ENCODE data around the gene LPP.

Gene LPP

GRCh38 chr3:188683032-188683521, 529.1 kb downstream of the LPP start:
- H3K36me3 ChIP-seq (ENCODE audit: control insufficient read depth, insufficient read depth, low read length), result no peaks in the 10 kb centered on the region
- no peak overlapping the region for H3K9ac ChIP-seq (ENCODE audit: low read depth, low read length)
- no peak overlapping the region for H3K4me3 ChIP-seq (ENCODE audit: low read depth, low read length)
- no peaks in the 10 kb centered on the region for H3K9me3 ChIP-seq (ENCODE audit: control insufficient read depth, insufficient read depth, low read length)
- H3K27me3 ChIP-seq (ENCODE audit: control insufficient read depth, insufficient read depth, low read length), result no peaks in the 10 kb centered on the region
- no peak overlapping the region for H3K27ac ChIP-seq (ENCODE audit: low read depth, low read length)
- H3K4me1 ChIP-seq (ENCODE audit: control insufficient read depth, insufficient read depth, low read length), result peaks cover 9% of the 10 kb centered on the region

- no peaks in the 10 kb centered on the region for H3K9me3 ChIP-seq (ENCODE audit: control insufficient read depth, insufficient read depth, low read length)
- no peak overlapping the region for H3K4me3 ChIP-seq (ENCODE audit: low read depth, low read length)
- H3K27me3 ChIP-seq (ENCODE audit: control insufficient read depth, insufficient read depth, low read length), result no peaks in the 10 kb centered on the region
- no peak overlapping the region for H3K27ac ChIP-seq (ENCODE audit: low read depth, low read length)
- H3K4me1 ChIP-seq (ENCODE audit: control insufficient read depth, insufficient read depth, low read length), result peaks cover 9% of the 10 kb centered on the region
- H3K9ac ChIP-seq (ENCODE audit: low read depth, low read length), result no peak overlapping the region
- no peaks in the 10 kb centered on the region for H3K36me3 ChIP-seq (ENCODE audit: control insufficient read depth, insufficient read depth, low read length)
These were observed 530.3 kb downstream of the LPP start for GRCh38 chr3:188684276-188684675.

GRCh38 chr3:188685789-188686188, 531.8 kb downstream of the LPP start:
- no peaks in the 10 kb centered on the region for H3K36me3 ChIP-seq (ENCODE audit: control insufficient read depth, insufficient read depth, low read length)
- no peaks in the 10 kb centered on the region for H3K27me3 ChIP-seq (ENCODE audit: control insufficient read depth, insufficient read depth, low read length)
- H3K9ac ChIP-seq (ENCODE audit: low read depth, low read length), result no peak overlapping the region
- H3K4me1 ChIP-seq (ENCODE audit: control insufficient read depth, insufficient read depth, low read length), result peaks cover 2% of the 10 kb centered on the region; the same call in 1 of the 2 replicates
- no peak overlapping the region for H3K27ac ChIP-seq (ENCODE audit: low read depth, low read length)
- H3K4me3 ChIP-seq (ENCODE audit: low read depth, low read length), result no peak overlapping the region
- H3K9me3 ChIP-seq (ENCODE audit: control insufficient read depth, insufficient read depth, low read length), result no peaks in the 10 kb centered on the region

GRCh38 chr3:188686324-188686723, 532.4 kb downstream of the LPP start:
- H3K27ac ChIP-seq (ENCODE audit: low read depth, low read length), result no peak overlapping the region

GRCh38 chr3:188687389-188687788, 533.4 kb downstream of the LPP start:
- Histone ChIP-seq H3K27ac (ENCODE audit: low read depth, low read length) (peak overlapping the region; percentile 11), H3K36me3 (ENCODE audit: control insufficient read depth, insufficient read depth, low read length) (no peaks in the 10 kb centered on the region), H3K4me1 (ENCODE audit: control insufficient read depth, insufficient read depth, low read length) (peaks cover 8% of the 10 kb centered on the region), H3K9me3 (ENCODE audit: control insufficient read depth, insufficient read depth, low read length) (no peaks in the 10 kb centered on the region), H3K9ac (ENCODE audit: low read depth, low read length) (no peak overlapping the region), H3K4me3 (ENCODE audit: low read depth, low read length) (no peak overlapping the region), H3K27me3 (ENCODE audit: control insufficient read depth, insufficient read depth, low read length) (no peaks in the 10 kb centered on the region)

More at GRCh38 chr3:188686324-188686723, 532.4 kb downstream of the LPP start:
- Histone ChIP-seq H3K27me3 (ENCODE audit: control insufficient read depth, insufficient read depth, low read length) (no peaks in the 10 kb centered on the region), H3K36me3 (ENCODE audit: control insufficient read depth, insufficient read depth, low read length) (no peaks in the 10 kb centered on the region), H3K9me3 (ENCODE audit: control insufficient read depth, insufficient read depth, low read length) (no peaks in the 10 kb centered on the region), H3K9ac (ENCODE audit: low read depth, low read length) (no peak overlapping the region), H3K4me1 (ENCODE audit: control insufficient read depth, insufficient read depth, low read length) (peaks cover 2% of the 10 kb centered on the region; the same call in 1 of the 2 replicates), H3K4me3 (ENCODE audit: low read depth, low read length) (no peak overlapping the region)

- Histone ChIP-seq H3K4me1 (ENCODE audit: control insufficient read depth, insufficient read depth, low read length) (peaks cover 8% of the 10 kb centered on the region), H3K9ac (ENCODE audit: low read depth, low read length) (no peak overlapping the region), H3K9me3 (ENCODE audit: control insufficient read depth, insufficient read depth, low read length) (no peaks in the 10 kb centered on the region), H3K4me3 (ENCODE audit: low read depth, low read length) (no peak overlapping the region), H3K27me3 (ENCODE audit: control insufficient read depth, insufficient read depth, low read length) (no peaks in the 10 kb centered on the region), H3K27ac (ENCODE audit: low read depth, low read length) (no peak overlapping the region), H3K36me3 (ENCODE audit: control insufficient read depth, insufficient read depth, low read length) (no peaks in the 10 kb centered on the region)
These were observed 535.2 kb downstream of the LPP start for GRCh38 chr3:188689101-188689574.

GRCh38 chr3:188690064-188690463, 536.1 kb downstream of the LPP start:
- H3K4me3 ChIP-seq (ENCODE audit: low read depth, low read length), result no peak overlapping the region
- H3K9ac ChIP-seq (ENCODE audit: low read depth, low read length), result no peak overlapping the region
- no peaks in the 10 kb centered on the region for H3K9me3 ChIP-seq (ENCODE audit: control insufficient read depth, insufficient read depth, low read length)
- peaks cover 8% of the 10 kb centered on the region for H3K4me1 ChIP-seq (ENCODE audit: control insufficient read depth, insufficient read depth, low read length)
- no peaks in the 10 kb centered on the region for H3K36me3 ChIP-seq (ENCODE audit: control insufficient read depth, insufficient read depth, low read length)
- no peak overlapping the region for H3K27ac ChIP-seq (ENCODE audit: low read depth, low read length)
- no peaks in the 10 kb centered on the region for H3K27me3 ChIP-seq (ENCODE audit: control insufficient read depth, insufficient read depth, low read length)

- Histone ChIP-seq H3K36me3 (ENCODE audit: control insufficient read depth, insufficient read depth, low read length) (no peaks in the 10 kb centered on the region), H3K27me3 (ENCODE audit: control insufficient read depth, insufficient read depth, low read length) (no peaks in the 10 kb centered on the region), H3K9ac (ENCODE audit: low read depth, low read length) (no peak overlapping the region), H3K9me3 (ENCODE audit: control insufficient read depth, insufficient read depth, low read length) (no peaks in the 10 kb centered on the region), H3K4me3 (ENCODE audit: low read depth, low read length) (no peak overlapping the region), H3K4me1 (ENCODE audit: control insufficient read depth, insufficient read depth, low read length) (peaks cover 8% of the 10 kb centered on the region), H3K27ac (ENCODE audit: low read depth, low read length) (no peak overlapping the region)
These were observed 537.0 kb downstream of the LPP start for GRCh38 chr3:188691004-188691403.

GRCh38 chr3:188691665-188692064, 537.7 kb downstream of the LPP start:
- no peak overlapping the region for H3K9ac ChIP-seq (ENCODE audit: low read depth, low read length)
- H3K4me3 ChIP-seq (ENCODE audit: low read depth, low read length), result no peak overlapping the region
- H3K27me3 ChIP-seq (ENCODE audit: control insufficient read depth, insufficient read depth, low read length), result no peaks in the 10 kb centered on the region
- H3K36me3 ChIP-seq (ENCODE audit: control insufficient read depth, insufficient read depth, low read length), result no peaks in the 10 kb centered on the region
- no peaks in the 10 kb centered on the region for H3K9me3 ChIP-seq (ENCODE audit: control insufficient read depth, insufficient read depth, low read length)
- H3K4me1 ChIP-seq (ENCODE audit: control insufficient read depth, insufficient read depth, low read length), result peaks cover 11% of the 10 kb centered on the region
- no peak overlapping the region for H3K27ac ChIP-seq (ENCODE audit: low read depth, low read length)

GRCh38 chr3:188692700-188693099, 538.7 kb downstream of the LPP start:
- H3K4me1 ChIP-seq (ENCODE audit: control insufficient read depth, insufficient read depth, low read length), result peaks cover 16% of the 10 kb centered on the region
- no peak overlapping the region for H3K9ac ChIP-seq (ENCODE audit: low read depth, low read length)
- no peaks in the 10 kb centered on the region for H3K27me3 ChIP-seq (ENCODE audit: control insufficient read depth, insufficient read depth, low read length)
- no peak overlapping the region for H3K4me3 ChIP-seq (ENCODE audit: low read depth, low read length)
- no peaks in the 10 kb centered on the region for H3K9me3 ChIP-seq (ENCODE audit: control insufficient read depth, insufficient read depth, low read length)
- no peak overlapping the region for H3K27ac ChIP-seq (ENCODE audit: low read depth, low read length)
- H3K36me3 ChIP-seq (ENCODE audit: control insufficient read depth, insufficient read depth, low read length), result no peaks in the 10 kb centered on the region

GRCh38 chr3:188693435-188693834, 539.5 kb downstream of the LPP start:
- Histone ChIP-seq H3K36me3 (ENCODE audit: control insufficient read depth, insufficient read depth, low read length) (no peaks in the 10 kb centered on the region), H3K4me3 (ENCODE audit: low read depth, low read length) (no peak overlapping the region), H3K9me3 (ENCODE audit: control insufficient read depth, insufficient read depth, low read length) (no peaks in the 10 kb centered on the region), H3K27me3 (ENCODE audit: control insufficient read depth, insufficient read depth, low read length) (no peaks in the 10 kb centered on the region), H3K9ac (ENCODE audit: low read depth, low read length) (no peak overlapping the region), H3K27ac (ENCODE audit: low read depth, low read length) (no peak overlapping the region), H3K4me1 (ENCODE audit: control insufficient read depth, insufficient read depth, low read length) (peaks cover 16% of the 10 kb centered on the region)
